Activated T-cell treated with anti-CD3 and anti-CD28 coated beads, Interleukin-2, amount 50 U/mL, for 4 hours (primary cell): ENCODE results near the gene PYGO2. TPM values are rescaled to one million over a fixed set of nuclear protein-coding genes. Genes with fewer than 3 reads are reported as not detected.

ENCODE experiments used
- ATAC-seq, 2 donors: fragments of 200-7000 bp; cut with Tn5 transposase; one replicate each; pipeline ENCODE4 v1.10.0; 2021
- DNase-seq: peaks from one replicate; pipeline ENCODE4 v3.0.0-alpha.2; 2020
- H3K27me3 Mint-ChIP-seq: one replicate; pipeline ENCODE4 v1.8.0; 2021; ENCODE audit warnings: low read depth, mixed read lengths
- H3K36me3 Mint-ChIP-seq: one replicate; pipeline ENCODE4 v1.8.0; 2022; ENCODE audit warnings: mixed read lengths; ENCODE audit not compliant: insufficient read depth
- H3K4me1 Mint-ChIP-seq: one replicate; pipeline ENCODE4 v1.8.0; 2021; ENCODE audit warnings: low read depth, mixed read lengths
- H3K4me3 Mint-ChIP-seq: one replicate; pipeline ENCODE4 v1.8.0; 2021; ENCODE audit warnings: mild to moderate bottlenecking, moderate library complexity, mixed read lengths
- H3K9me3 Mint-ChIP-seq: one replicate; pipeline ENCODE4 v1.8.0; 2021; ENCODE audit warnings: mixed read lengths
- total RNA-seq, 3 donors: library from RNA; stranded (reverse); gene quantifications; one replicate each; pipeline ENCODE4 v1.2.1, GENCODE V29; 2021

PYGO2 gene
- total RNA-seq, 3 donors from 2014 or later = 27.6 to 28.3 (median 28.1) TPM

DNA sequence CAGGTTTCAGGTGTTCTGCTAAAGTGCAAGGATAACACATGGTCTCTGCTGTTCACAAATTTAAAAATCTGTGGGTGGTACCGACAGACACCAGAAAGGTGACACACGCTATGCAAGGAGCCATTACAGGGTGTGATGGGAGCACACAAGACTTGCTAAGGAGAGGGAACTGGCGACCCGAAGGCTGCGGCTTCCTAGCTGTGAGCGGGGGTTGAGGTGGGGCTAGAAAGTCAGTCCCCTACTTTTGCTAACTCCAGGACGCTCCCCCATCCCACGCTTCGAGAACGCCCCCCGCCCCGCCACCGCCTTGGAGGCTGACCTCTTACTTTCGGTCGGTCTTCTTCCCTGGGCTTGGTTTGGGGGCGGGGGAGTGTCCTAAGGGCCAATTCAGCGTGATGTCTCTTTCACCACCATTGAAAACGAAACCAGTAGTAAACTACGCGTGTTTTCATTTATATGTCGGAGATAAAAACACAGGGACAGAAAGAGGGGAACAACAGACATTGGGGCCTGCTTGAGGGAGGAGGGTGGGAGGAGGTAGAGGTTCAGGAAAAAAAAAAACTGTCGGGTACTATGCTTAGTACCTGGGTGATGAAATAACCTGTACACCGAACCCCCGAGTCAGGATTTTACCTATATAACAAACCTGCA, 14.0 kb upstream of the PYGO2 start:
- peaks cover 14% of the 10 kb centered on the region for H3K36me3 Mint-ChIP-seq
- peaks cover 28% of the 10 kb centered on the region for H3K4me1 Mint-ChIP-seq
- peak; percentile 37 for DNase-seq
- H3K9me3 Mint-ChIP-seq = no peaks in the 10 kb centered on the region
- H3K27me3 Mint-ChIP-seq = no peaks in the 10 kb centered on the region
- H3K4me3 Mint-ChIP-seq = no peak overlapping the region
- peak; percentile 11 to 15 for ATAC-seq

- Mint-ChIP-seq H3K36me3 (peaks cover 14% of the 10 kb centered on the region), H3K4me3 (no peak overlapping the region), H3K9me3 (no peaks in the 10 kb centered on the region), H3K27me3 (no peaks in the 10 kb centered on the region), H3K4me1 (peaks cover 28% of the 10 kb centered on the region)
- DNase-seq (peak; percentile 90), ATAC-seq (peak; percentile 51 to 56)
These were observed 13.3 kb upstream of the PYGO2 start for GRCh38 chr1:154974808-154975408.

DNA sequence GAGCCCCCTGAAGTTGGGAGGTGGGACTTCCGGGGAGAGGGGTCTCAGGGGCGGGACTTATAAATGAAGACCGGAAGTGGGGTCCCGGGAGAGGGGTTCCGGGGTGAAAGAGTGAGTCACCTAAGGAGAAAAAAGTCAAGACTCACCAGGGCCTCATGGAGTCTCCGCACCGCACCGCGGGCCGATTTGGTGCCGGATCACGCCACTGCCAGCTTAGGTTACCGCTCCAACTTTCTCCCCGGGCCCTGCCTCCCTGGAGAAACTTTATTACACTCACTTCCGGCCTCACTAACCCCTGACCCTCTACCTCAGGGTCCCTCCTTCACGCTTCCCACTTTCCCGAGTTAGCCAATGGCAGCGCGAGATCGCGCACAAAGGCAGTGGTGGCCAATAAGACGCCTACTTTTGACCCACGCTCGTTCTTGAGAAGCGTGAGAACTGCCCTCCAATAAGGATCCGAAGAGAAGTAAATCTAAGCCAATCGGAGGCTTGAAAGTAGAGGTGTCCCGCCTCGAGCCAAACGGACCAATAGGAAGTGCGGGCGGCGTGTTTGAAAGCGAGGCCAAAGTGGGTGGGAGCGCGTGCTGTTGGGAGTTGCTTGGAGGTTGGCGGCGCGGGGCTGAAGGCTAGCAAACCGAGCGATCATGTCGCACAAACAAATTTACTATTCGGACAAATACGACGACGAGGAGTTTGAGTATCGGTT, 12.7 kb upstream of the PYGO2 start, which contains the start of gene CKS1B:
CKS1B (plus strand) TSS at position 580 of the 706 bp plus-strand sequence; CDS start at position 645, 65 bp downstream.
- ATAC-seq = peak; percentile 84 to 87
- DNase-seq = peak; percentile 94
- H3K36me3 Mint-ChIP-seq = peaks cover 13% of the 10 kb centered on the region
- H3K4me1 Mint-ChIP-seq = peaks cover 29% of the 10 kb centered on the region
- H3K9me3 Mint-ChIP-seq = no peaks in the 10 kb centered on the region
- no peaks in the 10 kb centered on the region for H3K27me3 Mint-ChIP-seq
- H3K4me3 Mint-ChIP-seq = no peak within 1 kb of the TSS

DNA sequence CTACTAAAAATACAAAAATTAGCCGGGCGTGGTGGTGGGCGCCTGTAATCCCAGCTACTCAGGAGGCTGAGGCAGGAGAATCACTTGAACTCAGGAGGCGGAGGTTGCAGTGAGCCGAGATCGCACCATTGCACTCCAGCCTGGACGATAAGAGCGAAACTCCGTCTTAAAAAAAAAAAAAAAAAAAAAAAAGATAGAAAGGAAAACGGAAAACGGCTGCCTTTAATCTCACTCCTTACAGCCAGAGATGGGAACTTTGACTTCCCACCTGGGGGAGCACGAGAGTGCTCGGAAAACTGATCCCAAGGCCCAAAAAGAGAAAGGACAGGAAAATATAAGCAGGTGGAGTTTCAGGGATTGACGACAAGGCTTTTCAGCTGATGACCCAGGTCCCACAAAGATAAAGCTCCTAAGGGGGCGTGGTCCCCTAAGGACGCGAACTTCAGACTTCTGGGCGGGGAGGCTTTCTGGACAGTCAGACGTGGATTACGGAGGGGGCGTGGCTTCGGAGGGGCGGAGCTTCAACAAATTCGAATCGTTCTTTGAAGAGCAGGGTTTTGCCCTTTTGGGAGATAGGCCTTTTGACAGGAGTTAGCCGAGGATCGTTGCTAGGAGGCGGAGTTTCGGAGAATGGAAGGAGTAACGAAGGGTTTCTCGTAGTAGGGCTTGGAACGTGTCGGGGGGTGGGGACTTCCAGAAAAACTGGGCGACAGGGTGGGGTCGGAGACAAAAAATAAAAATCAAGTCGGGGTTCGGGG, 11.9 kb upstream of the PYGO2 start:
- H3K4me1 Mint-ChIP-seq = peaks cover 30% of the 10 kb centered on the region
- H3K36me3 Mint-ChIP-seq = peaks cover 10% of the 10 kb centered on the region
- peak; percentile 90 for DNase-seq
- ATAC-seq = peak; percentile 8 to 23
- no peak overlapping the region for H3K4me3 Mint-ChIP-seq
- H3K9me3 Mint-ChIP-seq = no peaks in the 10 kb centered on the region
- H3K27me3 Mint-ChIP-seq = no peaks in the 10 kb centered on the region

DNA sequence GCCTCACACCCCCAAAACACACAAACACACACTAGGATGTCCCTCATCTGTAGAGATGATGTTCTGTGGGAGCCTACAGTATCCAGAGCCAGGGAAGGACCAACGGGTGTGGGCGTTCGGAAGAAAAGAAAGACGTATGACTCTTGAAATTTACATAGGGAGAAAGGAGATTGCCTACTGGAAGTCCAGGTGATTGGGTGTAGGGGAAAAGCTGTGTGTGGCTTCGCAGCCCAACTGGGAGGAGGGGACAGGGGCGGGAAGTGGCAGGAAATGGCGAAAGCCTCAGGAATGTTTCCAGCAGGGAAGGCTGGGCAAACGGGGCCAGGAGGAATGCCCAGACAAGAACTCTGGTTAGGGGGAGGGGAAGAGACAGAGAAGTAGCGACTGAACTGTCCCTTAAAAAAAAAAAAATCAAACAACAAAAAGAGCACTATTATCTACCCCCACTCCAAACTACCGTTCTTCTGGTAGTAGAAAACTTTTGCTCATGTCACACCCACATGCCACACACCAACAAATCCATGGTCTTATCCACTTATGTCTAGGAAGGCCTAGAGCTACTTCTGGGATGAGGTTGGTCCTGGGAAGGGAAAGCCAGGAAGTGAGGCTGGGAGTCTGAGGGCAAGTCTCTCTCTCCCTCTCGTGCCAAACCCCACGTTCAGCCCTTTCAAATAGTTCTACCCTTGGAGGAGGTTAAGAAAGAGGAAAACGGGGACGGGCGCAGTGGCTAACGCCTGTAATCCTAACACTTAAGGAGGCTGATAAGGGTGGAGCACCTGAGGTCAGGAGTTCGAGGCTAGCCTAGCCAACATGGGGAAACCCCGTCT, 11.1 kb upstream of the PYGO2 start:
- H3K4me1 Mint-ChIP-seq = peaks cover 29% of the 10 kb centered on the region

GRCh38 chr1:154972213-154972516, 10.6 kb upstream of the PYGO2 start:
- no peaks in the 10 kb centered on the region for H3K9me3 Mint-ChIP-seq
- DNase-seq (no peak), ATAC-seq (no peak)
- H3K27me3 Mint-ChIP-seq = no peaks in the 10 kb centered on the region
- H3K4me1 Mint-ChIP-seq = peaks cover 27% of the 10 kb centered on the region
- H3K4me3 Mint-ChIP-seq = no peak overlapping the region
- H3K36me3 Mint-ChIP-seq = peaks cover 10% of the 10 kb centered on the region

More for the DNA sequence above, 11.1 kb upstream of the PYGO2 start:
- no peak for ATAC-seq
- Mint-ChIP-seq H3K4me3 (no peak overlapping the region), H3K27me3 (no peaks in the 10 kb centered on the region), H3K9me3 (no peaks in the 10 kb centered on the region), H3K36me3 (peaks cover 10% of the 10 kb centered on the region)
- no peak for DNase-seq

- DNase-seq = no peak
- no peaks in the 10 kb centered on the region for H3K27me3 Mint-ChIP-seq
These were observed 9.9 kb upstream of the PYGO2 start for GRCh38 chr1:154971341-154971998.

DNA sequence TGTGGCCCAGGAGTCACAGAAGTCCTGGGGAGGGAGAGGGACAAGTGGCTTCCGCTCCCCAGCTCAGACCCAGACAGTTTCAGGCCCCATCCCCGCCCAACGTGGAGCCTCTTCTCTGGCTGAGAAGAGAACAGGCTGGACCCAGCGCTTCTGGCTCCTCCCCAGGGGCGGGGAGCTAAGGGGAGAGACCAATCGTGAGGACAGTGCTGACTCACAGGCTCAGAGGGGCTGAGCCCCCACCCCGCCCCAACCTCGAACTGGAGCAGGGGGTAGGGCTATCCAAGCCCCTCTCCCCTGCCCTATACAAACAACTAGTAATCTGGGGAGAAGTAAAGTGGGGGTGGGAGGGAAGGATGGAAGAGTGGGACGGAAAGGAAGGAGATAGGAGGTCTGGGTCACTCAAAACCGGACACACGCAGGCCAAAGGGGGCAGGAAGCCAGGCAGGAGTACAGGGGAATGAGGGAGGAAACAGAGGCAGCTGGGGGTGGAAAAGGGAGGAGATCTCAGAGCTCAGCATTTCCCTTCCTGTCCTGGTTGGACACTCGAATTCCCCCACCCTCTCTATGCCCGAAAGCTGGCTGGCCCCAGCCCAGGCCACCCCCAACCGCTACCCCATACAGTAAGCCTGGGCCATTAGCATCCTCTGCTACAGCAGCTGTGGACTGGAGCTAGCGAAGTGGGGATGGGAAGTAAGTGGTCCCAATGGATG, 9.2 kb upstream of the PYGO2 start, which contains the start of gene SHC1:
SHC1 (minus strand) TSS at position 117 of the 710 bp plus-strand sequence. CDS start 221 bp downstream, outside the sequence.
- Mint-ChIP-seq H3K4me1 (peaks cover 28% of the 10 kb centered on the region), H3K4me3 (peak within 1 kb of the TSS; percentile 57)

More at GRCh38 chr1:154971341-154971998, 9.9 kb upstream of the PYGO2 start:
- H3K4me1 Mint-ChIP-seq = peaks cover 28% of the 10 kb centered on the region
- ATAC-seq = no peak
- H3K4me3 Mint-ChIP-seq = peak overlapping the region; percentile 57
- H3K9me3 Mint-ChIP-seq = no peaks in the 10 kb centered on the region
- peaks cover 10% of the 10 kb centered on the region for H3K36me3 Mint-ChIP-seq

GRCh38 chr1:154969860-154970452, 8.4 kb upstream of the PYGO2 start:
- Mint-ChIP-seq H3K27me3 (no peaks in the 10 kb centered on the region), H3K4me3 (no peak overlapping the region), H3K4me1 (peaks cover 28% of the 10 kb centered on the region), H3K36me3 (peaks cover 10% of the 10 kb centered on the region), H3K9me3 (no peaks in the 10 kb centered on the region)
- DNase-seq (no peak), ATAC-seq (no peak)

More for the DNA sequence above, 9.2 kb upstream of the PYGO2 start, which contains the start of gene SHC1:
- no peaks in the 10 kb centered on the region for H3K9me3 Mint-ChIP-seq
- no peaks in the 10 kb centered on the region for H3K27me3 Mint-ChIP-seq
- no peak for DNase-seq
- H3K36me3 Mint-ChIP-seq = peaks cover 10% of the 10 kb centered on the region
- ATAC-seq = no peak

DNA sequence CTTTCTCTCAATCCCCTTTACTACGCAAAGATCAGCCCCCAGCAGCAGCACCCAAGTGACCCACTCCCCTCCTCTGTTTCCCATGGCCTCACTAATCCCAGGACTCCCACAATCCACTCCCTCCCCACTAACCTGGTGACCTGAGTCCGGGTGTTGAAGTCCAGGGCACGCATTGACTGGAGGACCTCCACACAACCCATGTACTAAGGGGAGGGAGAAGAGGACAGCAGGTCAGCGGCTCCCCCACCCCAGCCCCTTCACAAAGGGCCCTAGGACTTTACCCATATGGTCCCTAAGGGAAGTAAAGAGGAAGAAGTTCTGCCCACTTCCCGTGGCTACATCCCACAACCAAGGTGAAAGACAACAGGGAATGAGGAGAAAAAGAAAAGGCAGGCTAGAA, 7.7 kb upstream of the PYGO2 start:
- no peak for DNase-seq
- Mint-ChIP-seq H3K9me3 (no peaks in the 10 kb centered on the region), H3K36me3 (peaks cover 13% of the 10 kb centered on the region), H3K27me3 (no peaks in the 10 kb centered on the region), H3K4me1 (peaks cover 28% of the 10 kb centered on the region), H3K4me3 (no peak overlapping the region)
- ATAC-seq = no peak

GRCh38 chr1:154968731-154969130, 7.1 kb upstream of the PYGO2 start:
- DNase-seq (no peak), ATAC-seq (no peak)
- no peak overlapping the region for H3K4me3 Mint-ChIP-seq
- no peaks in the 10 kb centered on the region for H3K9me3 Mint-ChIP-seq
- peaks cover 30% of the 10 kb centered on the region for H3K4me1 Mint-ChIP-seq
- peaks cover 17% of the 10 kb centered on the region for H3K36me3 Mint-ChIP-seq
- no peaks in the 10 kb centered on the region for H3K27me3 Mint-ChIP-seq

DNA sequence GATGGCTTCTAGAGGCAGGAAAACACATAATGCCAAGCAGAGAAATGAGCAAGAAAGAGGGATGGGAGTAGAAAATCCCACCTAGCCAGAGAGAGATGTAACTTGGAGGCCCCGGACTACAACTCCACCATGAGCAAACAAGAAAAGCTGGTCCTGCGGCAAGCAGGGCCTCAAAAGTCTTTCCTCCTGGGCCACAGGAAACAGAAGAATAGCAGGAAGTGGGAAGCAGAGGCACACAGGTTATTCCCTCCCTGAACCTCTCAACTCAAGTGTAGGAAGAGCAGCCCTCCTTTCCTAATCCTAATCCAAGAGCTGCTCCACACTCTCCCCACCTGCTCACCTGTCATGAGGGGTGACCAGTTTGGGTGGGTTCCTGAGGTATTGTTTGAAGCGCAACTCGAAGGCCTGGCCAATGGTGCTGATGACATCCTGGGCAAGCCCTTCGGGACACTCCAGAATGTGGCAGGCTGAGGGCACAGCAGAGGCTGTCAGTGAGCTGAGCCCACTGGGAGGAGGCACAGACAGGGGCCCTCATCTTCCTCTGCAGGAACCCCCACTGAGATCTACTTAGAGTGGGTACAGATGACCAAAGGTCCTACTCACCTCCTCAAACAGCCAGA, 5.9 kb upstream of the PYGO2 start:
- Mint-ChIP-seq H3K4me1 (peaks cover 30% of the 10 kb centered on the region), H3K9me3 (no peaks in the 10 kb centered on the region), H3K4me3 (no peak overlapping the region), H3K36me3 (peaks cover 23% of the 10 kb centered on the region), H3K27me3 (no peaks in the 10 kb centered on the region)
- no peak for DNase-seq
- no peak for ATAC-seq
